DND-41 (cell line): ENCODE data around the gene ADM5.

Experiments used
- ATAC-seq: fragments of 200-7000 bp; cut with Tn5 transposase; 3 replicates; pipeline ENCODE4 v1.9.1; 2021; ENCODE audit warnings: low read depth; ENCODE audit not compliant: insufficient read depth
- DNase-seq: peaks from one replicate; pipeline ENCODE4 v3.0.0-alpha.2; 2020
- H2AFZ ChIP-seq: 2 replicates; pipeline ENCODE4 v1.6.0; 2012; ENCODE audit warnings: low read depth, low read length
- H3K27ac ChIP-seq: 2 replicates; pipeline ENCODE4 v1.5.1; 2012; ENCODE audit warnings: low read length, inconsistent platforms
- H3K27me3 ChIP-seq: fragments of 200-600 bp; sonication (generic); 2 replicates; pipeline ENCODE4 v1.6.0; 2012; ENCODE audit warnings: low read length, mild to moderate bottlenecking, inconsistent platforms; ENCODE audit not compliant: insufficient read depth, poor library complexity
- H3K36me3 ChIP-seq: 2 replicates; pipeline ENCODE4 v1.5.1; 2012; ENCODE audit warnings: low read length, inconsistent platforms; ENCODE audit not compliant: insufficient read depth
- H3K4me1 ChIP-seq: 2 replicates; pipeline ENCODE4 v1.5.1; 2012; ENCODE audit warnings: mild to moderate bottlenecking, low read length; ENCODE audit not compliant: insufficient read depth
- H3K4me2 ChIP-seq: 2 replicates; pipeline ENCODE4 v1.6.0; 2012; ENCODE audit warnings: mild to moderate bottlenecking, moderate library complexity, low read length, inconsistent platforms; ENCODE audit not compliant: insufficient read depth
- H3K4me3 ChIP-seq, 2 experiments: fragments of 200-600 bp in 1 of 2; shearing (Covaris generic) in 1 of 2; 2 replicates each; pipeline ENCODE4 v1.5.1; 2012 to 2016; ENCODE audit warnings: inconsistent platforms in 2 of 2, low read length in 2 of 2, mild to moderate bottlenecking in 2 of 2, low read depth in 1 of 2, moderate library complexity in 1 of 2
- H3K79me2 ChIP-seq: 2 replicates; pipeline ENCODE4 v1.6.0; 2012; ENCODE audit warnings: low read length, inconsistent platforms; ENCODE audit not compliant: insufficient read depth
- H3K9ac ChIP-seq: 2 replicates; pipeline ENCODE4 v1.6.0; 2012; ENCODE audit warnings: low read depth, mild to moderate bottlenecking, inconsistent platforms, low read length, moderate library complexity
- H3K9me3 ChIP-seq: 2 replicates; pipeline ENCODE4 v1.5.1; 2012; ENCODE audit warnings: low read length, moderate library complexity, mild to moderate bottlenecking, inconsistent platforms; ENCODE audit not compliant: insufficient read depth, severe bottlenecking
- H4K20me1 ChIP-seq: 2 replicates; pipeline ENCODE4 v1.6.0; 2012; ENCODE audit warnings: low read length; ENCODE audit not compliant: insufficient read depth
- CTCF ChIP-seq: IDR thresholded peaks from 2 replicates; pipeline ENCODE4 v1.5.1; 2012; ENCODE audit warnings: borderline replicate concordance, low read length, moderate library complexity, mild to moderate bottlenecking; ENCODE audit not compliant: poor library complexity, severe bottlenecking; ENCODE audit errors: extremely low read depth
- EZH2 ChIP-seq: IDR thresholded peaks from 3 replicates; pipeline ENCODE4 v1.6.1; 2012; ENCODE audit warnings: borderline replicate concordance, low read depth, mild to moderate bottlenecking, moderate library complexity, low read length, inconsistent platforms; ENCODE audit not compliant: severe bottlenecking

ADM5 gene

DNA sequence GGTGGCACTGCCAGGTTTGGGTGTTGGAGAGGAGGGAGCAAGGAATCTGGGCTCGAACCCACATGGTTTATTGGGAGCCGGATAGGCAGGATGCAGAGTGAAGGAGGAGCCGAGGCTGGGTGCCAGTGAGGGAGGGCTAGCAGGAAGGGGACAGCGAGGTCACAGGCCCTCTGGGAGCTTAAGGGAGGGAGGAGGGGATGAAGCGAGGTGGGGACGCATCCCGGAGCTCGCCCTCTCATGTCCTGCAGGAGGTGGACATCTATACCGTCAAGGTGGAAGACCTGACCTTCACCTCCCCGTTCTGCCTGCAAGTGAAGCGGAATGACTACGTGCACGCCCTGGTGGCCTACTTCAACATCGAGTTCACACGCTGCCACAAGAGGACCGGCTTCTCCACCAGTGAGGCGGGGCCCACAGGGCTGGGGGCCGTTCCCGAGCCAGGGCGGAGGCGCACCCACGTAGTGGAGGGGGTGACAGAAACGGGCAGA lies 3.5 kb upstream of the ADM5 start:
- TF ChIP-seq CTCF (no peak), EZH2 (no peak)
- Histone ChIP-seq H2AFZ (no peak overlapping the region), H3K9me3 (no peaks in the 10 kb centered on the region), H3K4me3 (no peak overlapping the region), H3K79me2 (peaks cover 25% of the 10 kb centered on the region), H3K4me1 (peaks cover 3% of the 10 kb centered on the region; the same call in 1 of the 2 replicates), H4K20me1 (peaks cover 67% of the 10 kb centered on the region), H3K9ac (no peak overlapping the region), H3K4me2 (no peak overlapping the region), H3K27ac (no peak overlapping the region), H3K36me3 (peaks cover 82% of the 10 kb centered on the region), H3K27me3 (no peaks in the 10 kb centered on the region)
- DNase-seq (no peak), ATAC-seq (no peak)

DNA sequence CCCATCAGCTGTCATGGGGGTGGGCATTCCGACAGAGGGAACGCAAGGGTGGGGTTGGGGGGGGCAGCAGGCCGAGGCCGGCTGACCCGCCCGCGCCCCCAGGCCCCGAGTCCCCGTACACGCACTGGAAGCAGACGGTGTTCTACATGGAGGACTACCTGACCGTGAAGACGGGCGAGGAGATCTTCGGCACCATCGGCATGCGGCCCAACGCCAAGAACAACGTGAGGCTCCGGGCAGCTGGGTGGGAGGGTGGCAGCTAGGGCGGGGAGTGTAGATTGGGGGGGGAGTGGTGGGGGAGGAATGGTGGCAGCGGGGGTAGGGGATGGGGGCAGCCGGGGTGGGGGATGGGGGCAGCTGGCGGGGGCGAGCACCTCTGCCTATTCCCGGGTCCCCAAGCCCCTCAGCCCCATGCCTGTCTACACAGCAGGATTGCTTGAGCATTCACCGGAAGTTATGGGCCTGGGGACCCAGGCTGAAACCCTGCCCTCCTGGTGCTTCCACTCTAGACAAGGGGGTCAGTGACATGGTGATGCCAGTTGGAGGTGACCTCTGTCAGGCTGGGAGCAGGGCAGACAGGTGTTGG lies 2.8 kb upstream of the ADM5 start:
- TF ChIP-seq EZH2 (no peak), CTCF (no peak)
- Histone ChIP-seq H3K27me3 (no peaks in the 10 kb centered on the region), H3K4me1 (no peaks in the 10 kb centered on the region), H3K79me2 (peaks cover 20% of the 10 kb centered on the region), H3K9ac (no peak overlapping the region), H3K4me2 (no peak overlapping the region), H3K9me3 (no peaks in the 10 kb centered on the region), H2AFZ (no peak overlapping the region), H3K27ac (no peak overlapping the region), H3K4me3 (no peak overlapping the region), H4K20me1 (peaks cover 61% of the 10 kb centered on the region), H3K36me3 (peaks cover 76% of the 10 kb centered on the region)
- ATAC-seq (no peak), DNase-seq (no peak)

GRCh38 chr19:49687150-49687549 lies 2.2 kb upstream of the ADM5 start:
- H3K36me3 ChIP-seq: peaks cover 71% of the 10 kb centered on the region

More at GRCh38 chr19:49687150-49687549, 2.2 kb upstream of the ADM5 start:
- H3K4me1 ChIP-seq: no peaks in the 10 kb centered on the region
- no peak for ATAC-seq
- no peaks in the 10 kb centered on the region for H3K9me3 ChIP-seq
- peaks cover 14% of the 10 kb centered on the region for H3K79me2 ChIP-seq
- H2AFZ ChIP-seq: no peak overlapping the region
- DNase-seq: no peak
- H3K4me3 ChIP-seq: no peak overlapping the region
- no peak for TF ChIP-seq EZH2
- no peak for TF ChIP-seq CTCF
- H3K27ac ChIP-seq: no peak overlapping the region
- no peaks in the 10 kb centered on the region for H3K27me3 ChIP-seq
- H3K4me2 ChIP-seq: no peak overlapping the region
- no peak overlapping the region for H3K9ac ChIP-seq
- peaks cover 56% of the 10 kb centered on the region for H4K20me1 ChIP-seq
